ENCODE measurements around the gene BPNT1.

The BPNT1 gene

DNA sequence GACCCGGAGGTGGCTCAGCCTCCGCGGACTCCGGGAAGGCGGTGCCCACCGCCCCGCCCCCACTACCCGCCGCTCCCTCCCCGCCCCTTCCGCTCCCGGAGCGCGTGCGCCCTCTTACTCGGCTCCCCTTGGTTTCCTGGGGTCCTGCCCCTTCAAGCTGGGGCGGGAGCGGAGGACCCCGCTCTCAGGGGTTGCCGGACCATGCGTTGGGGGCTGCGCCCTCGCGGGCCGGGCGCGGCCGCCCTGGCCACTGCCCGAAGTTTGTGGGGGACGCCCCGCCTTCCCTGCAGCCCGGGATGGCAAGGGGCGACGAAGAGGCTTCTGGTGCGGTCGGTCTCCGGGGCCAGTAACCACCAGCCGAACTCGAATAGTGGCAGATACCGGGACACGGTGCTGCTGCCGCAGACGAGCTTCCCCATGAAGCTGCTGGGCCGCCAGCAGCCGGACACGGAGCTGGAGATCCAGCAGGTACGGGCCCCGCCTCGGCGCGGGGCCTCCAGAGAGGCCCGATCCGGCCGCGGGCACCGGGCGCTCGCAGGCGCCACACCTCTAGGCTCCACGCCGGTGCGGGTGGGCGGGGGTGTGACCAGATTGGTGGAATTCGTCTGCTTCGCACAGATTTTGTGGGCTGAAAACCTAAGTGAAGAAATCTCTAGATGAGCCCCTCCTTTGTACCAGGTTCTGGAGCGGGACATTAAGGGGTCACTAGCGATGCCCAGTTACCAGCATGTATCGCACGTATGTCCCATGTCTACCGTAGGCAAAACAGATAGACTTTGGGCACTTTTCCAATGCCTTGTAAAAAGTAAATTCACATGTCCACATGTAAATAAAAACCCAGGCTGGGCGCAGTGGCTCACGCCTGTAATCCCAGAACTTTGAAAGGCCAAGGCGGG is 4.7 kb upstream of the BPNT1 start, which contains the start of gene IARS2:
Gene IARS2 (plus strand): TSS at position 117 of the 896 bp plus-strand sequence. CDS start 85 bp downstream, at position 202.
- TF ChIP-seq CTCF (IDR thresholded peaks at IDR 0.05; ENCODE audit: extremely low read depth, missing control alignments), result no peak
- DNase-seq (ENCODE audit: low spot score), result peak; percentile 96

DNA sequence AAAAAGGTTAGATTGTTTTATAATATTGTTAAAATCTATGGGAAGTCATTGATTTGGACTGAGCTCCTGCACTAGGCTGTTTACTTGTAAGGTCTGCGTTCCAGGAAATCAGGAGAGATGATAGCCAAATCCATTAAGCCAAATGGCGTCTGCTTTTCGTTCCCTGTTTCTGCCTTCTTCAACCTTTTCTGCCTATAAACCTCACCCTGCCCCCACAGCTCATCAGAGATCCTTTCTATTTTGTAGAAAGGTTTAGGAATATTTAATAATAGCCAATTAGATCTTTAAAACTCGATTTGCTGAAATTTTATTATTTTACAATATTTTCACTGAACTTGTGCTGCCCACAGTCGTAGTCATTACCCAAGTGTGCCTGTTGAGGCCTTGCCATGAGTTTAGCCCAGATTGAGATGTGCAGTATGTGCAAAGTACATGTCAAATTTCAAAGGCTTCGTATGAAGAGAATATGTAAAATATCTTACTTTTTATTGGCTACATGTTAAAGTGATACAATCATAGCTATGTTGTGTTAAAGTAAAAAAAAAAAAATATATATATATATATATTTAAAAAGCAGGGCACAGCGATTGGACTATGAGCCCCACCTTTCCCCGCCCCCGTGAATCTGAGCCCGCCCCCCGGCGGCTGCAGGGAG is 3.9 kb upstream of the BPNT1 start:
- no peak for TF ChIP-seq CTCF (IDR thresholded peaks at IDR 0.05; ENCODE audit: extremely low read depth, missing control alignments)
- DNase-seq (ENCODE audit: low spot score), result peak; percentile 7

DNA sequence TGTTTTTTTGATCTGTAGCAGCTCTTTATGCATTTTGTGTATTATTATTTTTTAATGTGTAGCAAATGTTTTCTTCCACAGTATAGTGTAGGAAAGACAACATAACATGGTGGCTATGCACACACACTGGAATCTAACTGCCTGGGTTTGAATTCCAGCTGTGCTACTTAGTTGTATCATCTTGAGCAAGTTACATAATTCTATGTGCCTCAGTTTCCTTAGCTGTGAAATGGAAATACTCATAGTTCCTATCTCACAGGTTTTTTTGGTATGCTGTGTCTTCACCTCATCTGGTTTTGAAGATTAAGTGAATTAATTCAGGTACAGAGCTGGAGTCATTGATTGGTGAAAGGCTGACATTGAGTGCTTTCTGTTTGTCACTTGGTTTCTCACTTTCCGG is 3.1 kb upstream of the BPNT1 start:
- no peak for DNase-seq (ENCODE audit: low spot score)
- no peak for TF ChIP-seq CTCF (IDR thresholded peaks at IDR 0.05; ENCODE audit: extremely low read depth, missing control alignments)

- DNase-seq (ENCODE audit: low spot score), result peak; percentile 16
- peak; percentile 39 for TF ChIP-seq CTCF (IDR thresholded peaks at IDR 0.05; ENCODE audit: extremely low read depth, missing control alignments)
Measured at GRCh38 chr1:220086261-220086686, 3.3 kb downstream of the BPNT1 start.

GRCh38 chr1:220084460-220084859 is 5.1 kb downstream of the BPNT1 start:
- DNase-seq (ENCODE audit: low spot score), result no peak
- no peak for TF ChIP-seq CTCF (IDR thresholded peaks at IDR 0.05; ENCODE audit: extremely low read depth, missing control alignments)

- DNase-seq (ENCODE audit: low spot score), result no peak
Measured at GRCh38 chr1:220077887-220078286, 11.7 kb downstream of the BPNT1 start.

More at GRCh38 chr1:220077887-220078286, 11.7 kb downstream of the BPNT1 start:
- TF ChIP-seq CTCF (IDR thresholded peaks at IDR 0.05; ENCODE audit: extremely low read depth, missing control alignments), result no peak
